ENCODE data around the gene COX17. TPM values are rescaled to one million over a fixed set of nuclear protein-coding genes. Genes with fewer than 3 reads are reported as not detected.

Gene COX17
- polyA plus RNA-seq, 1 donor (not counting 4 experiments of a cell fraction or from before 2014, with no cell fraction given), result 40.6 TPM

GRCh38 chr3:119664370-119664769 lies 12.8 kb downstream of the COX17 start:
- no peaks in the 10 kb centered on the region for H3K79me2 ChIP-seq (ENCODE audit: control insufficient read depth, insufficient read depth, low read length)
- no peak overlapping the region for H3K4me2 ChIP-seq (ENCODE audit: control insufficient read depth, extremely low read depth, insufficient read depth, low read depth, low read length)
- DNase-seq (ENCODE audit: low read depth, low spot score) (no peak), FAIRE-seq (no peak)
- no peaks in the 10 kb centered on the region for H4K20me1 ChIP-seq (ENCODE audit: control insufficient read depth, extremely low read depth, insufficient read depth, low read length)
- TF ChIP-seq EZH2 (IDR thresholded peaks at IDR 0.05; ENCODE audit: low read length), result no peak
- H3K9me3 ChIP-seq (ENCODE audit: control insufficient read depth, low read depth, low read length), result no peaks in the 10 kb centered on the region
- H3K27ac ChIP-seq (ENCODE audit: control insufficient read depth, insufficient read depth, low read length), result no peak overlapping the region
- H2AFZ ChIP-seq (ENCODE audit: control insufficient read depth, low read length), result no peak overlapping the region
- no peak overlapping the region for H3K4me3 ChIP-seq (ENCODE audit: control insufficient read depth in 2 of 3, extremely low read depth in 1 of 3, insufficient read depth in 2 of 3, low read depth in 1 of 3, low read length in 3 of 3)
- no peak overlapping the region for H3K9ac ChIP-seq (ENCODE audit: control insufficient read depth, extremely low read depth, insufficient read depth, low read length)
- H3K27me3 ChIP-seq (ENCODE audit: control insufficient read depth, extremely low read depth, insufficient read depth, low read length), result no peaks in the 10 kb centered on the region
- no peaks in the 10 kb centered on the region for H3K9me1 ChIP-seq (ENCODE audit: control insufficient read depth, extremely low read depth, insufficient read depth, low read length)
- dilution Hi-C loops (cut with MboI; ENCODE audit: extremely low pct_ligation_motif_present, low sequenced_read_pairs), result no loop called here
- H3K4me1 ChIP-seq (ENCODE audit: control insufficient read depth, extremely low read depth, insufficient read depth, low read length), result no peaks in the 10 kb centered on the region
- H3K36me3 ChIP-seq (ENCODE audit: control insufficient read depth in 2 of 2, extremely low read depth in 1 of 2, insufficient read depth in 2 of 2, low read length in 2 of 2), result peaks cover 3% of the 10 kb centered on the region in 2 experiments

- Histone ChIP-seq H4K20me1 (ENCODE audit: control insufficient read depth, extremely low read depth, insufficient read depth, low read length) (no peaks in the 10 kb centered on the region), H3K27ac (ENCODE audit: control insufficient read depth, insufficient read depth, low read length) (no peak overlapping the region), H3K4me1 (ENCODE audit: control insufficient read depth, extremely low read depth, insufficient read depth, low read length) (no peaks in the 10 kb centered on the region), H2AFZ (ENCODE audit: control insufficient read depth, low read length) (no peak overlapping the region), H3K9ac (ENCODE audit: control insufficient read depth, extremely low read depth, insufficient read depth, low read length) (no peak overlapping the region), H3K79me2 (ENCODE audit: control insufficient read depth, insufficient read depth, low read length) (no peaks in the 10 kb centered on the region), H3K36me3 (ENCODE audit: control insufficient read depth in 2 of 2, extremely low read depth in 1 of 2, insufficient read depth in 2 of 2, low read length in 2 of 2) (peaks cover 3% of the 10 kb centered on the region in 2 experiments), H3K9me3 (ENCODE audit: control insufficient read depth, low read depth, low read length) (no peaks in the 10 kb centered on the region), H3K4me3 (ENCODE audit: control insufficient read depth in 2 of 3, extremely low read depth in 1 of 3, insufficient read depth in 2 of 3, low read depth in 1 of 3, low read length in 3 of 3) (no peak overlapping the region), H3K27me3 (ENCODE audit: control insufficient read depth, extremely low read depth, insufficient read depth, low read length) (no peaks in the 10 kb centered on the region), H3K9me1 (ENCODE audit: control insufficient read depth, extremely low read depth, insufficient read depth, low read length) (no peaks in the 10 kb centered on the region), H3K4me2 (ENCODE audit: control insufficient read depth, extremely low read depth, insufficient read depth, low read depth, low read length) (no peak overlapping the region)
- dilution Hi-C loops (cut with MboI; ENCODE audit: extremely low pct_ligation_motif_present, low sequenced_read_pairs), result no loop called here
- TF ChIP-seq CTCF (optimal IDR thresholded peaks at IDR 0.05 in 1 of 3, IDR thresholded peaks at IDR 0.05 in 1 of 3, conservative IDR thresholded peaks at IDR 0.05 in 1 of 3; ENCODE audit: extremely low read depth in 1 of 3, insufficient read depth in 2 of 3, low read length in 3 of 3), result no peak
- TF ChIP-seq EZH2 (IDR thresholded peaks at IDR 0.05; ENCODE audit: low read length), result no peak
- DNase-seq (ENCODE audit: low read depth, low spot score) (no peak), FAIRE-seq (no peak)
Measured at GRCh38 chr3:119663885-119664284, 13.3 kb downstream of the COX17 start.

Data from keratinocyte (primary cell).